NCI-H146 treated with DMSO at 0.1 percent for 48 hours (cell line): ENCODE results near the gene MOGAT3.

Source experiments
- DNase-seq: peaks from one replicate; lab custom pipeline; 2025; ENCODE audit not compliant: unreplicated experiment; lab: John Stamatoyannopoulos, UW

The MOGAT3 gene

GRCh38 chr7:101200862-101201599 lies at the start of gene MOGAT3:
TSS of gene MOGAT3 (minus strand) at chr7:101201036. CDS start at chr7:101200854, 182 bp downstream.
- no peak for DNase-seq

GRCh38 chr7:101250324-101250723 lies 49.5 kb upstream of the MOGAT3 start:
- DNase-seq = no peak

- DNase-seq = no peak
These were observed 47.4 kb upstream of the MOGAT3 start for GRCh38 chr7:101248276-101248675.

GRCh38 chr7:101245147-101245668 lies 44.4 kb upstream of the MOGAT3 start:
- no peak for DNase-seq

GRCh38 chr7:101244375-101245146 lies 43.7 kb upstream of the MOGAT3 start, which contains the start of gene FIS1:
TSS of gene FIS1 (minus strand) at chr7:101245081. CDS start at chr7:101245004, 77 bp downstream.
- DNase-seq = peak; percentile 89

GRCh38 chr7:101243646-101244374 lies 43.0 kb upstream of the MOGAT3 start:
- no peak for DNase-seq

GRCh38 chr7:101241443-101242349 lies 40.9 kb upstream of the MOGAT3 start:
- DNase-seq = no peak

GRCh38 chr7:101241015-101241363 lies 40.2 kb upstream of the MOGAT3 start:
- no peak for DNase-seq

- no peak for DNase-seq
These were observed 39.6 kb upstream of the MOGAT3 start for GRCh38 chr7:101240226-101241014.

- no peak for DNase-seq
These were observed 39.0 kb upstream of the MOGAT3 start for GRCh38 chr7:101239951-101240220.

GRCh38 chr7:101239191-101239950 lies 38.5 kb upstream of the MOGAT3 start:
- DNase-seq = no peak

GRCh38 chr7:101238226-101239182 lies 37.7 kb upstream of the MOGAT3 start:
- DNase-seq = no peak

GRCh38 chr7:101237206-101238067 lies 36.6 kb upstream of the MOGAT3 start, which contains the start of gene CLDN15:
TSS of gene CLDN15 (minus strand) at chr7:101237802. CDS start at chr7:101237581, 221 bp downstream.
- DNase-seq = no peak

GRCh38 chr7:101236292-101236835 lies 35.5 kb upstream of the MOGAT3 start:
- no peak for DNase-seq

GRCh38 chr7:101235522-101235921 lies 34.7 kb upstream of the MOGAT3 start:
- DNase-seq = no peak

- DNase-seq = no peak
These were observed 34.2 kb upstream of the MOGAT3 start for GRCh38 chr7:101235050-101235449.

- DNase-seq = no peak
These were observed 33.8 kb upstream of the MOGAT3 start for GRCh38 chr7:101234636-101235035.
